Ovary (tissue), 3 donors: Measurements from ENCODE around the gene PDE4D.

Source experiments
- EP300 ChIP-seq: sonication (generic); formaldehyde crosslinking; IDR thresholded peaks from one replicate; pipeline ENCODE4 v1.6.1; 2017; ENCODE audit warnings: antibody characterized with exemption
- POLR2A ChIP-seq: fragments of 450-650 bp; IDR thresholded peaks from one replicate; pipeline ENCODE4 v1.6.1; 2017; ENCODE audit warnings: antibody characterized with exemption, mild to moderate bottlenecking, moderate library complexity
- TF ChIP-seq, protein P1 (sequence below), 3 donors: fragments of 450-650 bp in 2 of 3; fragments of 200-600 bp in 1 of 3; IDR thresholded peaks; one replicate each; pipeline versions ENCODE4 v1.5.1 to v1.8.0; 2016 to 2022; ENCODE audit warnings: antibody characterized with exemption in 3 of 3, mild to moderate bottlenecking in 1 of 3
- donor health status: DM: no; HTN: no; CAD: no.

DNA sequence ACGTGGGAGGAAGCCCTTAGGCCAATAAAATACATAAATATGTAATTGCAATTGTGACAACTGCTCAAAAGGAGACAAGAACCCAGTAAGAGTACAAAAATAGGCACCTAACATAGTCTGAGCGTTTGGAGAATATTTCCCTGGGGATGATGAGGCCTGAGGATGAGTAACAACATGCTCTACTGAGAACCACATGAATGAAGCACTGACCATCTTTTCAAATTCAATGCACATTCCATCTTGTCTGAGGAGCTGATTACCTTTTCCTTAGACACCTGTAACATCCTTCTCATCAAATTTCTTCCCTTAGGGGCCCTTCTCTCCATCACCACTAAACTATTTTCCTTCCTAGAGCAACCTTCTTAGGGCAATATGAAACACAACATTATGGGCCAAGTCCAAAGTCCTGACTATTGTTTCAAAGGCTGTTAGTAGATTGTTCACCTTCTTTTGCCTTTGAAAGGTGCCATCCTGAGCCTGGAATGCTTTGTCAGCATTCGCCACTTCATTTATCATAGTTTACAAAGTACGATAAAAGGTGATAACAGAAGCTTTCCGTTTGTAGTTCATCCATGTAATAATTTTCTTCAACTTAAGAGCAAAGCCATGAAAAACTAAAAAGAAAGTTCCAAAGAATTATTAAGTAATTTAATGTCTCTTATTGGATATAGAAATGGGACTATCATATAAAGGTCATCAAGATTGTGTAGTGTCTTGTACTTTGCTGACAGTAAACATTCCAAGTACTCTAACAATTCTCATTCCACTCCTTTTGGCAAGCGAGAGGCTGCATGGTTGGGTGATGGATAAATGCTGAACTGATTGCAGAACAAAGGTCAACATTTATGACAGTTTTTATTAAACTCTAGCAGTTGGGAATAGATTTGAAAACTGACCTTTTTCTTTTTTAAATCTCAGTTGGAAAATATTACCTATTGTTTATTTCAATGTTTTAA lies 471.3 kb downstream of the PDE4D start:
- TF ChIP-seq, protein P1, sequence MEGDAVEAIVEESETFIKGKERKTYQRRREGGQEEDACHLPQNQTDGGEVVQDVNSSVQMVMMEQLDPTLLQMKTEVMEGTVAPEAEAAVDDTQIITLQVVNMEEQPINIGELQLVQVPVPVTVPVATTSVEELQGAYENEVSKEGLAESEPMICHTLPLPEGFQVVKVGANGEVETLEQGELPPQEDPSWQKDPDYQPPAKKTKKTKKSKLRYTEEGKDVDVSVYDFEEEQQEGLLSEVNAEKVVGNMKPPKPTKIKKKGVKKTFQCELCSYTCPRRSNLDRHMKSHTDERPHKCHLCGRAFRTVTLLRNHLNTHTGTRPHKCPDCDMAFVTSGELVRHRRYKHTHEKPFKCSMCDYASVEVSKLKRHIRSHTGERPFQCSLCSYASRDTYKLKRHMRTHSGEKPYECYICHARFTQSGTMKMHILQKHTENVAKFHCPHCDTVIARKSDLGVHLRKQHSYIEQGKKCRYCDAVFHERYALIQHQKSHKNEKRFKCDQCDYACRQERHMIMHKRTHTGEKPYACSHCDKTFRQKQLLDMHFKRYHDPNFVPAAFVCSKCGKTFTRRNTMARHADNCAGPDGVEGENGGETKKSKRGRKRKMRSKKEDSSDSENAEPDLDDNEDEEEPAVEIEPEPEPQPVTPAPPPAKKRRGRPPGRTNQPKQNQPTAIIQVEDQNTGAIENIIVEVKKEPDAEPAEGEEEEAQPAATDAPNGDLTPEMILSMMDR (IDR thresholded peaks at IDR 0.05), result no peak
- TF ChIP-seq EP300 (no peak), POLR2A (no peak)
